Midbrain (tissue), 1 donor: ENCODE data around the gene OR2A42.
"Not testable (repeated sequence)": the region's sequence is repeated elsewhere in the genome, so short reads cannot be mapped to it uniquely, and the experiment has no call there.

Source experiments
- DNase-seq: peaks from one replicate; lab custom pipeline; 2025; lab: John Stamatoyannopoulos, UW

Gene OR2A42

DNA sequence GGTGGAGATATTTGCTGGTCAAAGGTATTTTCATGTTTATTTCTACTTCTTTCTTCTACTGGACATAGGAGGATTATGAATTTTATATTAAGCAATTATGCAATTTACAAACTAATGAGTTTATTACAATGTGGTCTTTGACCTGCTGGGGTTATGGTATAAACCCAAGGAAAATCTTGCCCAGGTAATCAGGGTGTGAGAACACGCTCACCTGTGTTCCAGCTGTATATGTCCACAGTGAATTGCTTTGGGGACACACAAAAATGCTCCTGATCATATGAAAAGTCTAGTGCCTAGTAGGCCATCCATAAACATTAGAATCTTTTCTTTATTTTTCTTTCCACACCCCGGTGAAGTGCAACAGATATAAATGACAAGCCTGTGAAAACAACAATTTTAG lies at the start of gene OR2A42:
Gene OR2A42 (minus strand): TSS at position 241 of the 400 bp plus-strand sequence. CDS start 6,762 bp downstream, outside the sequence.
- not testable (repeated sequence) for DNase-seq

- DNase-seq = not testable (repeated sequence)
Measured at GRCh38 chr7:144287171-144287784, 47.9 kb upstream of the OR2A42 start.

GRCh38 chr7:144283716-144284115 lies 44.3 kb upstream of the OR2A42 start:
- DNase-seq = not testable (repeated sequence)

GRCh38 chr7:144282490-144282889 lies 43.1 kb upstream of the OR2A42 start:
- not testable (repeated sequence) for DNase-seq

DNA sequence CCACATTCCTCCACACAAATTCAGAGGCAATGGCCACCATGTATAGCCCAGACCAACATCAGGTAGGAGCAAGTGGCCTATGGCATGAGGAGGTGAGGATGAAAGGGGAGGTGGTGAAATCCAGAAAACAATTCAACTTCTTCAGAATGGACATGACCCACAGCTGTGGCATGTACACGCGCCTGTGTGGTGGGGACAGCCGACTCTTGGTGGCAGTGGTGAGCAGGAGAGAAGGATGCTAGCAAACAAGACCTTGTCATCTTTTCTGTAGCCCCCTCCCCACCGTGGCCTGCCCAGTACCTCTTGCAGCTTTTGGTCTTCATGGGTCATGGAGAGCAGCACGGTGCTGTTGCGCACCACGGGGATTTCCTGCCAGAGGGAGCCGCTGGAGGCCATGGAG lies 42.6 kb upstream of the OR2A42 start:
- DNase-seq = not testable (repeated sequence)

GRCh38 chr7:144280010-144280409 lies 40.6 kb upstream of the OR2A42 start:
- DNase-seq = not testable (repeated sequence)

DNA sequence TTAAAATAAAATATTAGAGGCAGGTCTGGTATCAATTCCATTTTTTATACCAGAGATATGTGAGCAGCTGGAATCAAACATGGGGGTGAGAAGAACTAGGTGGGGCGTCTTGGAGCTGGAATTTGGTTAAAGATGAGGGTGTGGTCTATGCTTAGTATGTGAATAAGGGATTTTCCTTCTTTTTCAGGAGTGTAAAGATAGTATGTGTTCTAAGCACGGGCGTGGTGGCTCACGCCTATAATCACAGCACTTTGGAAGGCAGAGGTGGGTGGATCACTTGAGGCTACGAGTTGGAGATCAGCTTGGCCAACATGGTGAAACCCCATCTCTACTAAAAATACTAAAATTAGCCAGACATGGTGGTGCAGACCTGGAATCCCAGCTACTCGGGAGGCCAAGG lies 35.9 kb upstream of the OR2A42 start:
- not testable (repeated sequence) for DNase-seq

DNA sequence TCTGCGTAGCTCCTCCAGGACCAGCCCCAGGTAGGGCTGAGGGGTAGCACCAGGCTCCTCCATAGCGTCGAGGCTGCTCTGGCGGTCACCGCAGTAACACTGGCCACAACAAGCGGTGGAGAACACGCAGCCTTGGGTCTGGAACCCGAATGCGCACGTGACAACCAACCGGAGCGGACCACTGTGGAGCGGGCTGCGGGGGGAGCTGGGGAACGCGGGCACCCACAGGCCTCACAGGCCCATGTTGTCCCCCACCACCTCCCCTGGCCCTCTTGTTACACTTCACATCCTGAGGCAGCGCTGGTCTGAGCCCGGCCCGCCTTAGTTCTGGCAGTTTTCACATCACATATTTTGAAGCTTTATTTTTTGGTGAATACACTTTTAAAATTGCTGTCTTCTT lies 29.8 kb upstream of the OR2A42 start, which contains the start of gene CTAGE8:
Gene CTAGE8 (minus strand): TSS at position 101 of the 400 bp plus-strand sequence. CDS start 38 bp downstream, at position 63.
- DNase-seq = not testable (repeated sequence)

DNA sequence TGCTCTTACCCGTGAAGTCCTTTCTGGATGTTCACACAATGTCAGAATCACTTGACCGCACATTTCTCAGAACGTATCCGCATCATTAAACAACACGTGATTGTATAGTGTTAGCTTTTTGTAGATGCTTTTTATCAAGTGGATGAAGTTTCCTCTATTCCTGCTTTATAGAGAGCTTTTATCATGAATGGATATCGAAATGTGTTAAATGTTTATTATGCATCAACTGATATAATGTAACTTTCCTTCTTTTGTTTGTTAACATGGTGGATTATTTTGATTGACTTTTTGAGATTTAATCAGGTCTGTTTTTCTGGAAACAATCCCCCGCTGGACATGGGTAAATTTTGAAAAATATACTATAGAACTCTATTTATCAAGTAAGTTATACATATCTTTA lies 25.3 kb upstream of the OR2A42 start, which contains the start of gene OR2A7:
Gene OR2A7 (minus strand): TSS at position 101 of the 400 bp plus-strand sequence. CDS start 5,164 bp downstream, outside the sequence.
- not testable (repeated sequence) for DNase-seq

GRCh38 chr7:144262128-144262527 lies 22.7 kb upstream of the OR2A42 start:
- DNase-seq = not testable (repeated sequence)

- DNase-seq = not testable (repeated sequence)
Measured at GRCh38 chr7:144259067-144259466, 19.7 kb upstream of the OR2A42 start.

- no peak for DNase-seq
Measured at GRCh38 chr7:144256112-144256511, 16.7 kb upstream of the OR2A42 start.

DNA sequence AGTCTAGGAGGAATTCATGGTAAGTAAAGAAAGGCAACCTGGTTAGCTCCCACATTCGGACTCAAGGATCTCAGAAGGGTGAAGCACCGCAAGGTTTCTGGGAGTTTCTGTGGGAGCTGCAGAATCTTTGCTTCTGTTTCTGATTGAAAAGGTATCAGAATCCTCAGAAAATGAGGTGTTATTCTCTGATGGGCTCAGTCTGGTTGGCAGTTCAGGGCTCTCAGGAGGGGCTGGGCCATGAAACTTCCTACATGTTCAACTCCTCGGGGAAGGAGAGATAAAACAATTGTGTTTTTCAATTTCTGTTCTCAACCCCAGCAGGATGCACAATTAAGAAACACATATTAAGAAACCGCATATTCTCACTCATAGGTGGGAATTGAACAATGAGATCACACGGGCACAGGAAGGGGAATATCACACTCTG lies 16.1 kb upstream of the OR2A42 start:
- no peak for DNase-seq

DNA sequence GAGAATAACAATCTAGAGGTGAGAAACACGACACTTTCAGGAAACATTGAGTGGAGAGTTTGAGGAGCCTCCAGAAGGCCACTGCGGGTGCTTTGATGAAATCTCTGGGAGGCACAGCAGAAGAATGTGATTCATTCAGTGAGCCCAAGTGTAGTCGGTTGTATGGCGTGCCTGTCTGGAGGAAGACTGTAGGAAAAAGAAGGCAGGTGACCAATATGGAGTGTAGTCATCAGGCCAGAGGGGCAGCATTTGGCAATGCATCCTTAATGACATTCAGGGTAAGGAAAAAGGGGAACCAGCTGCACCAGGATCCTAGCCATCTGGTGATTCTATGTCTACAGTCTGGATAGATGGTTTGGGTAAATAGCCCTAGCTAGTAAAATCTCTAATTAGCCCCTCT lies 12.9 kb upstream of the OR2A42 start:
- DNase-seq = not testable (repeated sequence)

DNA sequence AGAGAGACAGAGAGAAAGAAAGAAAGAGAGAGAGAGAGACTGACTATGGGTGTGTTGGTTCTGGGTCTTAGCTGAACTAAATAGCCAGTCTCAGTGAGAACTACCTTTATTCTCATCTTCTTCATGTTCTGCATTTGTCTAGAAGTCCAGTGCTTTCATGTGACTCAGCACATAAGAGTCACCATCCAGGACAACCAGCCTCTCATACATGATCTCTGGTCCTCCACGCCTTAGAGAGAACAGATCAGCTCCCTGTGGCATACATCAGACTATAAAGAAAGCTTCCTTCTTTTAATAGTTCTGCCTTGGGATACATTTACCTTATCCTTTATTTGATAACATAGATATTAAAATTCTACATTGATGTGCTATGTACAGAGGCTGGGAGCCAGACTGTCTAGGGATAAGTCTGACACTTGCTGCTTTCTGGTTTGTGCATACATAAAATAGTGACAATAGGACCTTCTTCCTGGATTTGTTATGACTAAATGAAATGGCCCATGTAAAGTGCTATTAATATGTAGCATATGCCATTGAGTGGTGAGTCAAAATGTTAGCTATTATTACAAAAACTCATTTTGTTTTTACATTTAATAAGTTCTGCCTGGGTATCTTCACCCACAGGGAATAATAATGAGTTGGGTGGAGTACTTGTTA lies 8.4 kb upstream of the OR2A42 start:
- not testable (repeated sequence) for DNase-seq

DNA sequence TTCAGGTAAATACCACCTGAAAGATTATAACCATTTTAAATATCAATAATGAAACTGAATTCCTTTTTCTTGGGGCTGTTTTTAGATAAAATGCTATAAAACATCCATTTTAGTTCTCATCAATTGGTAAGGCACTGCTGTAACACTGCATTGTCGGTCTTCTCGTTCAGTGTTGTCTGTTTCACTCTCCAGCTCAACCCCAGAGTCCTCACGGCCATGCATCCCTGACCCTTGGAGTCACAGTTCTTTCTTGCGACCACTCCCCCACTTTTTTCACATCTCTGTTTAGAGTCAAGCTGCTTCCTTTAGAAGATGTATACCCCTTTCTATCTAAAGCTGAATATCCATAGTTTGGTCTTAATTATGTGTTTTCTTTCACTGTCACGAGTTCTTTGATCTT lies 7.6 kb upstream of the OR2A42 start:
- not testable (repeated sequence) for DNase-seq

- not testable (repeated sequence) for DNase-seq
Measured at GRCh38 chr7:144245372-144245771, 6.0 kb upstream of the OR2A42 start.

DNA sequence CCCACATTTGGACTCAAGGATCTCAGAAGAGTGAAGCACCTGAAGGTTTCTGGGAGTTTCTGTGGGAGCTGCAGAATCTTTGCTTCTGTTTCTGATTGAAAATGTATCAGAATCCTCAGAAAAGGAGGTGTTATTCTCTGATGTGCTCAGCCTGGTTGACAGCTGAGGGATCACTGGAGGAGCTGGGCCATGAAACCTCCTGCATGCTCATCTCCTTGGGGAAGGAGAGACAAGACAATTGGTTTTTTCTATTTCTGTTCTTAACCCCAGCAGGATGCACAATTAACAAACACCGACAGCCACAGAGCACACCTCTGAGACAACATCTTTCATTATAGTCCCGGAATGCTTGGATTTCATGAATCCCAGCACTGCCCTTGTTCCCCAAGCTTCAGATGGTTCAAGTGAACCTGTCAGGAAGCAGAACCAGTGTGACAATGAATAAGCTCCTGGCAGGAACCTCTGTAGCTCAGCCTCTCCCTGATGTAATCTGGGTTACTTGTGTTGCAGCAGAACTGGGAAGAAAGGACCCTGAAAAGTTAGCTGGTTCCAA lies 799 bp downstream of the OR2A42 start:
- DNase-seq = not testable (repeated sequence)

DNA sequence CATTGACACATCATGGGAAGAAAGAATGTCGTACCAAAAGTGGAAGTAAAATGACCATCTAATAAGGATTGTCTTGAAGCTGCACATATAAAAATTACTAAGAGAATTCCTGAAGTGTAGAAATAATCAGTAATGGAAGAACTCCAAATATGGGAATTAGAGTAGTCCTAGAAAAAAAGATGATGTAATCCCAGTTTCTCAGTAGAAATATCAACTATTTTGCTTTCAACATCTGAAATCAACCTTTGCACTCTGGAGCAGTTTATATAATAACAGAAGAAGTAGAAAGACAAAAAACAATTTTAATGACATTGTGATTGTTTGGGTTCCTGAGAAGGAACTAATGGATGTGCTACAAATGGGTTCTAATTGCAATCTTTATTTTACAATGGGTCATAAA lies 6.4 kb downstream of the OR2A42 start:
- not testable (repeated sequence) for DNase-seq

GRCh38 chr7:144231027-144231426 lies 8.4 kb downstream of the OR2A42 start:
- not testable (repeated sequence) for DNase-seq

- DNase-seq = not testable (repeated sequence)
Measured at GRCh38 chr7:144228810-144229209, 10.6 kb downstream of the OR2A42 start.

DNA sequence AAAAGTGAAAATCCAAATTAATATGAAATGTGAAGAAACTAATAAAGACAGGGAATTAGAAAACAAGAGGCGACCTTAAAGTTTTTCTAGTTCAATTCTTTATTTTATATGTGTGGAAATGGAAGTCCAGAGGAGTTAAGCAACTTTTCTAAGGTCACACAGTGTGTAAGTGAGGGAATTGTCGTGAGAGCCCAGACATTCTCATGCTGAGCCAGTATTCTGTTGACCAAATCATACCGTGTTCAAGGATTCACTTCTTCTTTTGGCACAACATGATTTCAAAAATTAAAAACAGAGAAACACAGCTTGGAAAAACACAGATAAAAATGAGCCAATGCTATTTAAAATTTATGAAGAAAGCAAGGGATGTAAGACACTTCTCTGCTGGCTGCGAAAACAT lies 12.5 kb downstream of the OR2A42 start:
- DNase-seq = not testable (repeated sequence)

DNA sequence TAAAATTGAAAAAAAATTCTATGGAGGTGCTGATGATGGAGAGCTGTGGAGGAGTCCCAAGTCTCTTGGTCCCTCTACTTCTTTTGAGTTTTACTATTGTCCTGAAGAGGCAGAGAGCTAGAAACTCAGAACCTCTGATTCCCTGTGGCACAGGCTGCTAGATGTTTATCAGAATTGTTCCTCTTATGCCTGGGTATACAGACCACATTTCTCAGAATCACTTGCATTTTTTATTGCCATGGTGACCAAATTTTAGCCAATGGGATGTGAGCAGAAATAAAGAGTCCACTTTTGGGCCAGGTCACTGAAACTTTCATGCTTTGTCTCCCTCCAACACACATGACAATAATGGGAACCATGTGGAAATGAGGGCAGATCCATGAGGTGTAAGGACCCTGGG lies 15.7 kb downstream of the OR2A42 start:
- not testable (repeated sequence) for DNase-seq
